H9 (cell line): ENCODE measurements around the gene MTRR. TPM values are rescaled to one million over a fixed set of nuclear protein-coding genes. Genes with fewer than 3 reads are reported as not detected.

Source experiments
- DNase-seq: peaks from one replicate; pipeline ENCODE4 v3.0.0-alpha.2; 2017
- H2AFZ ChIP-seq: one replicate; pipeline ENCODE4 v1.6.1; 2013; ENCODE audit warnings: mild to moderate bottlenecking, low read length, control low read depth, moderate library complexity
- H2AK5ac ChIP-seq: 2 replicates; pipeline ENCODE4 v1.6.1; 2013; ENCODE audit warnings: low read length, control low read depth, mixed read lengths; ENCODE audit not compliant: insufficient read length
- H2BK120ac ChIP-seq: one replicate; pipeline ENCODE4 v1.6.1; 2013; ENCODE audit warnings: low read depth, mild to moderate bottlenecking, low read length, control low read depth, inconsistent platforms; ENCODE audit not compliant: poor library complexity, severe bottlenecking
- H2BK12ac ChIP-seq: 2 replicates; pipeline ENCODE4 v1.6.1; 2013; ENCODE audit warnings: low read length, control low read depth, mixed read lengths, low read depth; ENCODE audit not compliant: insufficient read length
- H2BK15ac ChIP-seq: 2 replicates; pipeline ENCODE4 v1.6.1; 2013; ENCODE audit warnings: low read depth, low read length, control low read depth
- H2BK20ac ChIP-seq: one replicate; pipeline ENCODE4 v1.6.1; 2013; ENCODE audit warnings: low read depth, mild to moderate bottlenecking, low read length, control low read depth, inconsistent platforms; ENCODE audit not compliant: poor library complexity, severe bottlenecking
- H2BK5ac ChIP-seq: 2 replicates; pipeline ENCODE4 v1.6.1; 2013; ENCODE audit warnings: low read length, control low read depth, mixed read lengths; ENCODE audit not compliant: insufficient read length
- H3K14ac ChIP-seq: 2 replicates; pipeline ENCODE4 v1.6.1; 2013; ENCODE audit warnings: low read length, control low read depth; ENCODE audit not compliant: insufficient read depth
- H3K18ac ChIP-seq: 2 replicates; pipeline ENCODE4 v1.6.1; 2013; ENCODE audit warnings: low read depth, mild to moderate bottlenecking, mixed read lengths, low read length, control low read depth; ENCODE audit not compliant: insufficient read length
- H3K23ac ChIP-seq: 2 replicates; pipeline ENCODE4 v1.6.1; 2013; ENCODE audit warnings: low read length, control low read depth, mixed read lengths, low read depth; ENCODE audit not compliant: insufficient read length
- H3K23me2 ChIP-seq: 2 replicates; pipeline ENCODE4 v1.6.1; 2013; ENCODE audit warnings: low read depth, mild to moderate bottlenecking, mixed read lengths, low read length, control low read depth; ENCODE audit not compliant: insufficient read length, poor library complexity, severe bottlenecking
- H3K27ac ChIP-seq: 2 replicates; pipeline ENCODE4 v1.5.1; 2013; ENCODE audit warnings: low read length, control low read depth, mixed read lengths, low read depth; ENCODE audit not compliant: insufficient read length
- H3K27me3 ChIP-seq: 2 replicates; pipeline ENCODE4 v1.6.1; 2013; ENCODE audit warnings: low read length, control low read depth, inconsistent platforms; ENCODE audit not compliant: insufficient read depth
- H3K4ac ChIP-seq: 2 replicates; pipeline ENCODE4 v1.6.1; 2013; ENCODE audit warnings: low read depth, mild to moderate bottlenecking, control low read depth, inconsistent platforms, low read length, moderate library complexity
- H3K4me1 ChIP-seq: 2 replicates; pipeline ENCODE4 v1.6.1; 2013; ENCODE audit warnings: low read length, control low read depth, inconsistent platforms; ENCODE audit not compliant: insufficient read depth
- H3K4me2 ChIP-seq: 2 replicates; pipeline ENCODE4 v1.6.1; 2013; ENCODE audit warnings: low read length, control low read depth, mixed read lengths; ENCODE audit not compliant: insufficient read length, insufficient read depth
- H3K56ac ChIP-seq: 2 replicates; pipeline ENCODE4 v1.6.1; 2013; ENCODE audit warnings: low read depth, mild to moderate bottlenecking, mixed read lengths, low read length, control low read depth; ENCODE audit not compliant: insufficient read length
- H3K79me1 ChIP-seq: 2 replicates; pipeline ENCODE4 v1.6.1; 2013; ENCODE audit warnings: low read depth, mild to moderate bottlenecking, moderate library complexity, low read length, control low read depth, inconsistent platforms; ENCODE audit not compliant: insufficient read depth, poor library complexity, severe bottlenecking
- H3K79me2 ChIP-seq: 2 replicates; pipeline ENCODE4 v1.6.1; 2013; ENCODE audit warnings: low read length, control low read depth, inconsistent platforms; ENCODE audit not compliant: insufficient read depth
- H3K9ac ChIP-seq: 2 replicates; pipeline ENCODE4 v1.6.1; 2013; ENCODE audit warnings: low read length, control low read depth, mixed read lengths; ENCODE audit not compliant: insufficient read length; ENCODE audit errors: extremely low read depth
- H3K9me3 ChIP-seq: one replicate; pipeline ENCODE4 v1.6.1; 2013; ENCODE audit warnings: low read depth, low read length, inconsistent platforms; ENCODE audit not compliant: control insufficient read depth
- H3T11ph ChIP-seq: one replicate; pipeline ENCODE4 v1.6.1; 2013; ENCODE audit warnings: mild to moderate bottlenecking, low read length, control low read depth, inconsistent platforms
- H4K20me1 ChIP-seq: one replicate; pipeline ENCODE4 v1.6.1; 2013; ENCODE audit not compliant: control insufficient read depth, insufficient read length, insufficient read depth
- H4K5ac ChIP-seq: 2 replicates; pipeline ENCODE4 v1.6.1; 2013; ENCODE audit warnings: low read depth, mild to moderate bottlenecking, mixed read lengths, low read length, control low read depth; ENCODE audit not compliant: insufficient read length
- H4K8ac ChIP-seq: replicated peaks from 2 replicates; pipeline ENCODE4 v1.6.1; 2013; ENCODE audit warnings: low read length, control low read depth, mixed read lengths, low read depth; ENCODE audit not compliant: insufficient read length
- H4K91ac ChIP-seq: 2 replicates; pipeline ENCODE4 v1.6.1; 2013; ENCODE audit warnings: low read depth, mild to moderate bottlenecking, moderate library complexity, mixed read lengths, low read length, control low read depth; ENCODE audit not compliant: insufficient read length
- H3K27ac Mint-ChIP-seq, 3 experiments: 2 replicates in 2 of 3; 3 replicates in 1 of 3; pipeline ENCODE4 v1.8.0; 2020 to 2021; ENCODE audit warnings: mixed read lengths in 3 of 3, mild to moderate bottlenecking in 1 of 3, moderate library complexity in 1 of 3
- H3K27me3 Mint-ChIP-seq: 2 replicates; pipeline ENCODE4 v1.8.0; 2021; ENCODE audit warnings: low read depth, mild to moderate bottlenecking, moderate library complexity, mixed read lengths
- H3K36me3 Mint-ChIP-seq, 3 experiments: 2 replicates in 2 of 3; 3 replicates in 1 of 3; pipeline ENCODE4 v1.8.0; 2020 to 2021; ENCODE audit warnings: low read depth in 3 of 3, mixed read lengths in 3 of 3; ENCODE audit not compliant: insufficient read depth in 1 of 3
- H3K4me1 Mint-ChIP-seq, 2 experiments: 2 replicates each; pipeline ENCODE4 v1.8.0; 2020; ENCODE audit warnings: mixed read lengths in 2 of 2
- H3K4me3 Mint-ChIP-seq, 2 experiments: 2 replicates in 1 of 2; 3 replicates in 1 of 2; pipeline ENCODE4 v1.8.0; 2020 to 2021; ENCODE audit warnings: mild to moderate bottlenecking in 2 of 2, mixed read lengths in 2 of 2, moderate library complexity in 1 of 2
- H3K9me3 Mint-ChIP-seq, 2 experiments: 2 replicates in 1 of 2; 3 replicates in 1 of 2; pipeline ENCODE4 v1.8.0; 2020; ENCODE audit warnings: mild to moderate bottlenecking in 2 of 2, mixed read lengths in 2 of 2, moderate library complexity in 1 of 2
- CTCF ChIP-seq: fragments of 200-600 bp; sonication (generic); conservative IDR thresholded peaks from 3 replicates; pipeline ENCODE4 v1.8.0; 2021; ENCODE audit warnings: antibody characterized with exemption, mild to moderate bottlenecking
- whole genome bisulfite sequencing: extraction: QIAGEN DNeasy Blood & Tissue Kit; methylation state at CpG from one replicate; pipeline ENCODE4 v1.1.7; 2013; ENCODE audit warnings: missing lambda C conversion rate, low lambda C conversion rate, mixed read lengths; ENCODE audit not compliant: insufficient read length; ENCODE audit errors: extremely low coverage; 5-methylcytosine and 5-hydroxymethylcytosine counted together
- total RNA-seq: library from RNA; stranded (reverse); gene quantifications from 2 replicates; pipeline ENCODE4 v1.2.1, GENCODE V29; 2021

The MTRR gene
- total RNA-seq, 1 experiment from 2014 or later: 66.0 TPM

- peaks cover 4 to 44% (median 32%) of the 10 kb centered on the region in 3 experiments; a peak in 6 of 7 replicates for H3K36me3 Mint-ChIP-seq
- Histone ChIP-seq H4K20me1 (no peaks in the 10 kb centered on the region), H3K79me1 (no peaks in the 10 kb centered on the region), H2BK120ac (no peak overlapping the region), H4K91ac (no peak overlapping the region), H2BK12ac (no peak overlapping the region), H2BK20ac (no peak overlapping the region), H3K56ac (no peak overlapping the region), H3K4ac (no peak overlapping the region), H3K27ac (no peak overlapping the region), H3K79me2 (peaks cover 18% of the 10 kb centered on the region), H3K18ac (no peak overlapping the region), H4K5ac (no peak overlapping the region), H3K14ac (no peak overlapping the region), H4K8ac (no peak overlapping the region), H2AK5ac (no peak overlapping the region), H3K23me2 (peaks cover 4% of the 10 kb centered on the region), H3K23ac (no peak overlapping the region), H3K9ac (peak overlapping the region; percentile 31), H2BK15ac (no peak overlapping the region), H2AFZ (no peak overlapping the region), H3K4me1 (no peaks in the 10 kb centered on the region), H3K9me3 (no peaks in the 10 kb centered on the region), H3T11ph (no peak overlapping the region), H3K27me3 (no peaks in the 10 kb centered on the region), H2BK5ac (no peak overlapping the region), H3K4me2 (peak overlapping the region; percentile 75)
- no peaks in the 10 kb centered on the region for H3K9me3 Mint-ChIP-seq
- TF ChIP-seq CTCF: no peak
- no peaks in the 10 kb centered on the region for H3K27me3 Mint-ChIP-seq
- no CpG with 5 or more reads among the region's 8 CpGs for WGBS
- no peak for DNase-seq
- peaks cover 18 to 19% of the 10 kb centered on the region in 2 experiments for H3K4me1 Mint-ChIP-seq
- H3K27ac Mint-ChIP-seq: peak overlapping the region; percentile 1 to 59 (median 1); a peak in 3 of 7 replicates
- H3K4me3 Mint-ChIP-seq: peak overlapping the region; percentile 90 to 97
These were observed 548 bp upstream of the MTRR start for GRCh38 chr5:7868427-7868772.
